Activated B cell treated with CpG ODN at 0.5 μM for 24 hours (primary cell): ENCODE measurements around the gene FSTL4. TPM values are rescaled to one million over a fixed set of nuclear protein-coding genes. Genes with fewer than 3 reads are reported as not detected.

Source experiments
- ATAC-seq: fragments of 200-7000 bp; cut with Tn5 transposase; one replicate; pipeline ENCODE4 v1.10.0; 2021; ENCODE audit warnings: low read depth, mild to moderate bottlenecking, moderate library complexity
- CTCF ChIA-PET: fragments of 350-600 bp; sonication (Branson Sonifier 250); formaldehyde crosslinking; loops from one replicate; lab custom pipeline; 2021; ENCODE audit warnings: antibody characterized with exemption; lab: Charles Lee
- POLR2A ChIA-PET: fragments of 350-600 bp; sonication (Branson Sonifier 250); formaldehyde crosslinking; loops from one replicate; lab custom pipeline; 2021; ENCODE audit warnings: antibody characterized with exemption; lab: Charles Lee
- DNase-seq: peaks from one replicate; pipeline ENCODE4 v3.0.0; 2022
- H3K27ac Mint-ChIP-seq: one replicate; pipeline ENCODE4 v1.8.0; 2020; ENCODE audit warnings: mixed read lengths
- H3K27me3 Mint-ChIP-seq: one replicate; pipeline ENCODE4 v1.8.0; 2021; ENCODE audit warnings: mixed read lengths
- H3K36me3 Mint-ChIP-seq: one replicate; pipeline ENCODE4 v1.8.0; 2021; ENCODE audit warnings: low read depth, mixed read lengths
- H3K4me1 Mint-ChIP-seq: one replicate; pipeline ENCODE4 v1.8.0; 2021; ENCODE audit warnings: mixed read lengths
- H3K4me3 Mint-ChIP-seq: one replicate; pipeline ENCODE4 v1.8.0; 2020; ENCODE audit warnings: mild to moderate bottlenecking, mixed read lengths
- H3K9me3 Mint-ChIP-seq: one replicate; pipeline ENCODE4 v1.8.0; 2020; ENCODE audit warnings: mixed read lengths
- intact Hi-C: fragments of 100-400 bp; cut with micrococcal nuclease; formaldehyde crosslinking; loops from one replicate; pipeline ENCODE4 v1.15.1; 2024
- total RNA-seq: library from RNA; stranded (reverse); gene quantifications from 2 replicates; pipeline ENCODE4 v1.2.3, GENCODE V29; 2022
- TF ChIP-seq, protein P1 (sequence below): fragments of 200-600 bp; IDR thresholded peaks from one replicate; pipeline ENCODE4 v1.8.0; 2022; ENCODE audit warnings: antibody characterized with exemption, mild to moderate bottlenecking

FSTL4 gene
- total RNA-seq, 1 donor from 2014 or later = 1.7 TPM

DNA sequence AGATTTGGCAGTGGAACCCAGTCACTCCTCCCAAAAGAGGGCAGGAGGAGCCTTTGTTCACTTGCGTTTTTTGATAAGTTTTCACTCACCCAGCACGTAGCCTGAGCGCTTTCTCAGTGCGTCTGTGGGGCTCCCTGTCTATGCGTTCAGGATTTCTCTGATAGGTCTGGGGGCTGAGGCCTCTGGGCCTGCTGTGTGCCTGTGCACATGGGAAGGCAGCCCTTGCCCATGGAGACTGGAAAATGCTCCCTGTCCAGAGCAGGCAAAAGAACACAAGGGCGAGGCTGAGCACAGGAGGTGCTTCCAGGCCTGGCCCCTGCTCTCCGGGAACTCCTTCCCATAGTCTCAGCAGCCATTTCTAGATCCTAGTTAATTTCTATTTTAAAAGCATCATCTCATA lies 249.9 kb downstream of the FSTL4 start:
- ChIA-PET POLR2A (no interaction called here), CTCF (interaction anchor here (1.3 kb wide), 1 partner anchor 98 kb away, joined by 4 read pairs; no protein-coding TSS in a partner anchor)
- no peaks in the 10 kb centered on the region for H3K9me3 Mint-ChIP-seq
- no peak overlapping the region for H3K4me3 Mint-ChIP-seq
- TF ChIP-seq, protein P1, sequence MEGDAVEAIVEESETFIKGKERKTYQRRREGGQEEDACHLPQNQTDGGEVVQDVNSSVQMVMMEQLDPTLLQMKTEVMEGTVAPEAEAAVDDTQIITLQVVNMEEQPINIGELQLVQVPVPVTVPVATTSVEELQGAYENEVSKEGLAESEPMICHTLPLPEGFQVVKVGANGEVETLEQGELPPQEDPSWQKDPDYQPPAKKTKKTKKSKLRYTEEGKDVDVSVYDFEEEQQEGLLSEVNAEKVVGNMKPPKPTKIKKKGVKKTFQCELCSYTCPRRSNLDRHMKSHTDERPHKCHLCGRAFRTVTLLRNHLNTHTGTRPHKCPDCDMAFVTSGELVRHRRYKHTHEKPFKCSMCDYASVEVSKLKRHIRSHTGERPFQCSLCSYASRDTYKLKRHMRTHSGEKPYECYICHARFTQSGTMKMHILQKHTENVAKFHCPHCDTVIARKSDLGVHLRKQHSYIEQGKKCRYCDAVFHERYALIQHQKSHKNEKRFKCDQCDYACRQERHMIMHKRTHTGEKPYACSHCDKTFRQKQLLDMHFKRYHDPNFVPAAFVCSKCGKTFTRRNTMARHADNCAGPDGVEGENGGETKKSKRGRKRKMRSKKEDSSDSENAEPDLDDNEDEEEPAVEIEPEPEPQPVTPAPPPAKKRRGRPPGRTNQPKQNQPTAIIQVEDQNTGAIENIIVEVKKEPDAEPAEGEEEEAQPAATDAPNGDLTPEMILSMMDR = no peak
- peaks cover 5% of the 10 kb centered on the region for H3K27me3 Mint-ChIP-seq
- DNase-seq (no peak), ATAC-seq (no peak)
- no peaks in the 10 kb centered on the region for H3K4me1 Mint-ChIP-seq
- no peak overlapping the region for H3K27ac Mint-ChIP-seq
- no peaks in the 10 kb centered on the region for H3K36me3 Mint-ChIP-seq
- intact Hi-C loops = no loop called here

DNA sequence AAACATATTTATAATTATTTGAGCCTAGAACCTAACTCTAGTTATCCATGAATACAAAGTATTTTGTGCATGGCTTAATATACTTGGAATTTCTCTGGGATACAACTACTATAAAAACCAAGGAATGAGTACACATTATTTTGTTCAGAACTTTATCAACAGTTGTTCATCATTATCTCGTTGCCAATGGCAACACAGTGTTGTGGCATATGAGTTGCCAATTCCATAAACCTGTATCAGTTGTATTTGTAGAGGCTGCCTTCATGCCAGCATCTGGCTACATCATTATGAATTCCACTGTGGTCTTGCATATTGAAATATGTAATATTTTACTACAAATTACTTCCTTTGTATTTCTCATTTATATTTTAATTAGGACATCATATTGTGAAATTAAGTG lies 250.4 kb downstream of the FSTL4 start:
- no peaks in the 10 kb centered on the region for H3K36me3 Mint-ChIP-seq

DNA sequence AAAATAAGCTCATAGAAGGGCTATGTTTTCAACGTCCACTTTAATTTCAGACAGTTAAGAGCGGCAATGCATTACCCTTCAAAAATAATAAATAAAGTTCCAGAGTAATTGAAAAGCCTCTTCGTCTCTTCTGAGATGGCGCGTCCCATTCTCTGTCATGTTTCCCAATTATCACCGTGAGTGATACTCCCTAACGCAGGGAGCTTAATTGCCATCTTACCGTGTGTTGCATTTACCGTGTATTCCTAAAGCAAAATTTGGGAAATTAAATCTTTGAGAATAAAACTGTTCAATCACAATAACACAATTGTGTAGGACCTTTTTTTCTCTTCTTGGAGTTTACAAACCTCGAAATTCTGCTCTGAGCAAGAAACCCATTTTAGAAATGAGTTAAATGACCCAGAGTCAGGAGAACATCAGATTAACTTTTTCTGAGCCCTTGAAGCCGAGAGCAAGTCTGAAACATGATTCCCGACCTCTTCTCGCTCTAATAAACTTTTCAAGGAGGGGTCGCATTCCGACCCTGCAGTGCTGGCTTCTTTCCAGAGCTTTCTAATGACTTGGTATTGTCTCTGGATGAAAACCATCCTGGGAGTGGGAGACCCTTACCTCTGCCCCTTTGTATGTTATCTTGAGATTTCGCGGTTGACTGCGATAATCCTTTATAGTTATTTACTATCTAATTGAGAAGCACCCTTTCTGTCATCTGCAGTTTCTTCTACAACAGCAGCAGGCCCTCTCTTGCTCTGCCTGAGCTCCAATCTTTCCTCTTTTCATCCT lies 251.5 kb downstream of the FSTL4 start:
- Mint-ChIP-seq H3K4me3 (no peak overlapping the region), H3K4me1 (no peaks in the 10 kb centered on the region), H3K27ac (no peak overlapping the region), H3K9me3 (no peaks in the 10 kb centered on the region), H3K36me3 (no peaks in the 10 kb centered on the region), H3K27me3 (peaks cover 5% of the 10 kb centered on the region)
- ChIA-PET CTCF (no interaction called here), POLR2A (interaction anchor here (0.6 kb wide), 1 partner anchor 1333 kb away, joined by 4 read pairs; no protein-coding TSS in a partner anchor)
- TF ChIP-seq, protein P1 = no peak
- intact Hi-C loops = no loop called here
- ATAC-seq = no peak
- no peak for DNase-seq

More for the DNA sequence above, 250.4 kb downstream of the FSTL4 start:
- intact Hi-C loops = no loop called here
- no peak overlapping the region for H3K27ac Mint-ChIP-seq
- DNase-seq = no peak
- no peaks in the 10 kb centered on the region for H3K9me3 Mint-ChIP-seq
- TF ChIP-seq, protein P1 = no peak
- POLR2A ChIA-PET = no interaction called here
- peaks cover 5% of the 10 kb centered on the region for H3K27me3 Mint-ChIP-seq
- CTCF ChIA-PET = no interaction called here
- ATAC-seq = no peak
- no peaks in the 10 kb centered on the region for H3K4me1 Mint-ChIP-seq
- H3K4me3 Mint-ChIP-seq = no peak overlapping the region

DNA sequence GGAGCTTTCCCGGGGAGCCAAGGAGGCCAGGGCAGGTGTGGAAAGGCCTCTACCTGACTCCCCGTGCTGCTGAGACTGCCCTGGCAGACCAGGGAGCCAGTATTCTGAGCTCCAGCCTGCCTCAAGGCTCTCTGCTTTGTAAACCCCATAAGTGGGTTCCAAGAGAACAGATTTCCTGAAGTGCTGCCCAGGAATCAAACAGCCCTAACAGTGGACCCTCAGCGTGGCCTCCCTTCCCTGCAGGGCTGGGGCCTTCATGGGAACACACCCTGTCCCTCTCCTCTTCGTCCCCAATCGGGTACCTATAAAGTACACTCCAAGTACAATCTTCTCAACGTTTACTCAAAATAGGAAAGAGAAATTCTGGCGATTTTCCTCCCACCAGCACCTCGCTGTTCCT lies 252.5 kb downstream of the FSTL4 start:
- H3K36me3 Mint-ChIP-seq = no peaks in the 10 kb centered on the region
- H3K27ac Mint-ChIP-seq = no peak overlapping the region
- ChIA-PET POLR2A (no interaction called here), CTCF (no interaction called here)
- no peak overlapping the region for H3K4me3 Mint-ChIP-seq
- intact Hi-C loops = no loop called here
- no peak for DNase-seq
- TF ChIP-seq, protein P1 = no peak
- peaks cover 5% of the 10 kb centered on the region for H3K27me3 Mint-ChIP-seq
- ATAC-seq = no peak
- H3K4me1 Mint-ChIP-seq = no peaks in the 10 kb centered on the region
- H3K9me3 Mint-ChIP-seq = no peaks in the 10 kb centered on the region

DNA sequence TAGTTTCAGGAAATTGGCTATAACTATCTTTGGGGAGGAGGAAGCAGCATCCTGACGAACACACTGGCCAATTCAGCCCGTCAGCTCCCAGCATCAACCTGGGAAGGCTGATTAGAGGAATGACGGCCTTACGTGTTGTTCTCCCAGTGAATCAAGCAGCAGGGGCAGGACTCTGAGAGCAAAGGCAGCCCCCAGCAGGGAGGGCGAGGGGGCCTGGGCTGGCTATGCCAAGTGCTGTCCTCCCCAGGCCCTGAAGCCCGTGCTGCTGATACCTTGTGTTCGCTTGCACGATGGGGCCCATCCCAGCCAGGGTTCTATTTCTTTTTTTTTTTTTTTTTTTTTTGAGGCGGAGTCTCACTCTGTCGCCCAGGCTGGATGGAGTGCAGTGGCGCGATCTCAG lies 254.1 kb downstream of the FSTL4 start:
- H3K36me3 Mint-ChIP-seq = no peaks in the 10 kb centered on the region
- DNase-seq = no peak
- no peak overlapping the region for H3K27ac Mint-ChIP-seq
- ChIA-PET POLR2A (no interaction called here), CTCF (no interaction called here)
- no peaks in the 10 kb centered on the region for H3K9me3 Mint-ChIP-seq
- intact Hi-C loops = no loop called here
- no peaks in the 10 kb centered on the region for H3K4me1 Mint-ChIP-seq
- TF ChIP-seq, protein P1 = no peak
- ATAC-seq = no peak
- peaks cover 3% of the 10 kb centered on the region for H3K27me3 Mint-ChIP-seq
- H3K4me3 Mint-ChIP-seq = no peak overlapping the region
